OCI-LY1 (cell line): ENCODE data around the gene GRID2.

Source experiments
- EZH2 ChIP-seq: fragments of 200-600 bp; sonication (generic), shearing (Covaris generic); IDR thresholded peaks from 2 replicates; pipeline ENCODE4 v1.8.0; 2017; ENCODE audit warnings: borderline replicate concordance, mixed run types, mild to moderate bottlenecking, antibody characterized with exemption, low read length, moderate library complexity, mixed read lengths
- TF ChIP-seq, protein P1 (sequence below): fragments of 200-600 bp; sonication (generic), shearing (Covaris generic); IDR thresholded peaks from 2 replicates; pipeline ENCODE4 v1.5.1; 2017; ENCODE audit warnings: mild to moderate bottlenecking, antibody characterized with exemption, low read length, moderate library complexity, mixed read lengths

DNA sequence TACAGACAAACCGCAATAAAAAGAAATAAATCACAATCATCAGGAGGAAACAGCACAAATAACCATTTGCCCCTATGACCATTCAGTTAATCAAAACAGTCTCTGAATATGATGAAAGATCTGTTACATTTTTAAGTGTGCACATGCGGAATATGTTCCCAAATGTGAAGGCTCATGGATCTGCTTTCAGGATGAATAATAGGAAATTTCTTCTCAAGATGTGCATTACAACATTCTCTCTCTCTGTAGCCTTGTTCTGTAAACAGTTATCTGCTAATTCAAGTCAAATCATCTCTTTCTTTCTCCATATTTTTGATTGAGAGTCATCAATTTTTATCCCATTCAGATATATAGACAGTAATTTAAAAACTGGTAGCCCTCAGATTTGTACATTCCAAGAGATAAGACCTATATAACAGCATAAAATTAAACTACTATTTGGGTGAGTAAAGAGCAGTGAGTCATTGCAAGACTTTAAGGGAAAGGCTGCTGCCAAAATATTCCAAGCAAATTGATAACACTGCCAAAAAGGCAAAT lies 1090.8 kb downstream of the GRID2 start:
- TF ChIP-seq, protein P1, sequence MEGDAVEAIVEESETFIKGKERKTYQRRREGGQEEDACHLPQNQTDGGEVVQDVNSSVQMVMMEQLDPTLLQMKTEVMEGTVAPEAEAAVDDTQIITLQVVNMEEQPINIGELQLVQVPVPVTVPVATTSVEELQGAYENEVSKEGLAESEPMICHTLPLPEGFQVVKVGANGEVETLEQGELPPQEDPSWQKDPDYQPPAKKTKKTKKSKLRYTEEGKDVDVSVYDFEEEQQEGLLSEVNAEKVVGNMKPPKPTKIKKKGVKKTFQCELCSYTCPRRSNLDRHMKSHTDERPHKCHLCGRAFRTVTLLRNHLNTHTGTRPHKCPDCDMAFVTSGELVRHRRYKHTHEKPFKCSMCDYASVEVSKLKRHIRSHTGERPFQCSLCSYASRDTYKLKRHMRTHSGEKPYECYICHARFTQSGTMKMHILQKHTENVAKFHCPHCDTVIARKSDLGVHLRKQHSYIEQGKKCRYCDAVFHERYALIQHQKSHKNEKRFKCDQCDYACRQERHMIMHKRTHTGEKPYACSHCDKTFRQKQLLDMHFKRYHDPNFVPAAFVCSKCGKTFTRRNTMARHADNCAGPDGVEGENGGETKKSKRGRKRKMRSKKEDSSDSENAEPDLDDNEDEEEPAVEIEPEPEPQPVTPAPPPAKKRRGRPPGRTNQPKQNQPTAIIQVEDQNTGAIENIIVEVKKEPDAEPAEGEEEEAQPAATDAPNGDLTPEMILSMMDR, result no peak
- no peak for TF ChIP-seq EZH2
